Measurements from ENCODE around the gene TMEM42.

TMEM42 gene

DNA sequence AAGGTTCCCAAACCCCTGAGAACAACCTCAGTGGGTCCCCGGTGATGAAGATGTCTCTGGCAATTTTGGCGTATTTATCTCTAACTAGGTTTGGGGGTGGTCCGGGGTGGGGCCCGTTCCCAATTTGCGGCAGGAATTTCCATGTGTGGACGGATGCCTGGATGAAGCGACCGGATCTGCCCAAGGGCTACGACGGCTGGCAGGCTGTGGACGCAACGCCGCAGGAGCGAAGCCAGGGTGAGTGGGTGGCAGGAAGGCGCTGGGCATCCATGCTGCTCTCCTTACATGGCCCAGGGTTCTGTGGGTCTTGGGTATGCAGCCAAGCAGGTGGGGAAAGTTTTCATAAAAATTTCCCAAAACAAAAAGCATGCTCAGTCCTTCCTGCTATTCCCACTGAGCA lies 42.0 kb downstream of the TMEM42 start:
- FAIRE-seq: no peak
- DNase-seq (ENCODE audit: insufficient read length, low spot score): no peak
- TF ChIP-seq PAX5 (IDR thresholded peaks at IDR 0.05; ENCODE audit: insufficient read depth, low read length, severe bottlenecking) (no peak), POLR2A (IDR thresholded peaks at IDR 0.05; ENCODE audit: low read depth, low read length) (no peak)

DNA sequence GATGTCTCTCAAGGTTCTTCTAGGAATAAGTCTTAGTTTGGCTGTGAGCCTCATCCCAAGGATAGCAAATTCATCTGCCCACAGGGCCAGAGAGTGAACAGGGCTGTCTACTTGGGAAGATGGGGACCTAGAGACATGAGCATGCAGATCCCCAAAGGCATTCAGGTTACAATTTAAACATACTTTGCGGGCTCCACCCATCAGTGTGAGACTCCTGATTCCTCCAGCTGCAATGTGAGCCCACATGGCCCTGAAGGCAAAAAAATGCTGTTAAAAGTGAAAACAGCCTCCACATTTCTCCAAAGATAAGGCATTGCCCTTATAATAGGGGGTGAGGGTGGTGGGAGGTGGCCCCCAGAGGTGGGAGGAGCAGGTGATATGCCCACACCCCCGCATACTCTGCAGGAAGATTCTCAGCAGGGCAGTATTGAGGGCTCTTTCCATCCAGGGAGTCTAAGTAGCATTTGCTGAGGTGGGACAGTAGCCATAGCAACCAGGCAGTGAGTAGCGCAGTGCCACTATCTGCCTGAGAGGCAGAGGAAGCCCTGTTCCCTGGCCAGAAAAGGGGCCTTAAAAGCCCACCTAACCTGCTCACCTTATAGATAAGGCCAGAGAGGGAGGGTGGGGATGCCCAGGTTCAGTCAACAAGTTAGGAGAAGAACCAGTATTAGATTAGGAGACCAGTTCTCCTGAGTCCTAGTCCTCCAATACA lies 43.9 kb downstream of the TMEM42 start:
- DNase-seq (ENCODE audit: insufficient read length, low spot score) (no peak), FAIRE-seq (no peak)
- TF ChIP-seq POLR2A (IDR thresholded peaks at IDR 0.05; ENCODE audit: low read depth, low read length): no peak
- no peak for TF ChIP-seq POU2F2 (IDR thresholded peaks at IDR 0.05; ENCODE audit: low read depth, low read length)
- no peak for TF ChIP-seq TAF1 (IDR thresholded peaks at IDR 0.05; ENCODE audit: low read depth, low read length)
- TF ChIP-seq POLR2AphosphoS5 (IDR thresholded peaks at IDR 0.05; ENCODE audit: low read depth, low read length): no peak
- no peak for TF ChIP-seq SPI1 (IDR thresholded peaks at IDR 0.05; ENCODE audit: low read depth, low read length)
- no peak for TF ChIP-seq PAX5 (IDR thresholded peaks at IDR 0.05; ENCODE audit: insufficient read depth, low read length, severe bottlenecking)

DNA sequence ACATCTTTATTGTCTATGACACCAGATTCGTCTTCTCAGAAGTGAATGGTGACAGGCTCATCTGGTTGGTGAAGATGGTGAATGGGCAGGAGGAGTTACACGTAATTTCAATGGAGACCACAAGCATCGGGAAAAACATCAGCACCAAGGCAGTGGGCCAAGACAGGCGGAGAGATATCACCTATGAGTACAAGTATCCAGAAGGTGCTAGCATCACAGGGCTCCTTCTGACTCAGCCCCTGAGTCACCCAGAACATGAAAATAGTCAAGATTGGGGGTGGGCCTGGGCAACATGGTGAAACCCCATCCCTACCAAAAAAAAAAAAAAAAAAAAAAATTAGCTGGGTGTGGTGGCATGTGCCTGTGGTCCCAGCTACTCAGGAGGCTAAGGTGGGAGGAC lies 45.3 kb downstream of the TMEM42 start:
- TF ChIP-seq PAX5 (IDR thresholded peaks at IDR 0.05; ENCODE audit: insufficient read depth, low read length, severe bottlenecking): no peak
- TF ChIP-seq POLR2A (IDR thresholded peaks at IDR 0.05; ENCODE audit: low read depth, low read length): no peak
- TF ChIP-seq POU2F2 (IDR thresholded peaks at IDR 0.05; ENCODE audit: low read depth, low read length): no peak
- no peak for TF ChIP-seq POLR2AphosphoS5 (IDR thresholded peaks at IDR 0.05; ENCODE audit: low read depth, low read length)
- no peak for TF ChIP-seq TAF1 (IDR thresholded peaks at IDR 0.05; ENCODE audit: low read depth, low read length)
- no peak for TF ChIP-seq SPI1 (IDR thresholded peaks at IDR 0.05; ENCODE audit: low read depth, low read length)
- no peak for DNase-seq (ENCODE audit: insufficient read length, low spot score)
- no peak for FAIRE-seq

DNA sequence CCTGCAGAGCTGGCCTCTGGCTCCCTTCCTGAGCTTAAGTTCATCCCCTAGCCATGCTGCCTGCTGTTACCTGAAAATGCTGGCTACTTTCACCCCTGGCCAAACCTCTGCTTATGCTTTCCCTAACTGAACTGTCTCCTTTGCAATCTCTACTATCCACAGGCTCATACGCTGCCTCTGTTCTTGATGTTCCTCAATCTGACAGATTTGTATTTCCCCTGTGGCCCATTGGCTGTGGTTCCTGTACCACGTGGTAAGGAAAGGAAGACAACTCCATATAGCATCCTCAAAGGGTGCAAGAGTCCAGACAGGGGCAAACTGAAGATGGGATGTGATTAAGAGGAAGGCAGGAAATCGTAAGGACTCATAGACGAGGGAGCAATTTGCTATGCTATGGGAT lies 45.9 kb downstream of the TMEM42 start:
- no peak for FAIRE-seq

DNA sequence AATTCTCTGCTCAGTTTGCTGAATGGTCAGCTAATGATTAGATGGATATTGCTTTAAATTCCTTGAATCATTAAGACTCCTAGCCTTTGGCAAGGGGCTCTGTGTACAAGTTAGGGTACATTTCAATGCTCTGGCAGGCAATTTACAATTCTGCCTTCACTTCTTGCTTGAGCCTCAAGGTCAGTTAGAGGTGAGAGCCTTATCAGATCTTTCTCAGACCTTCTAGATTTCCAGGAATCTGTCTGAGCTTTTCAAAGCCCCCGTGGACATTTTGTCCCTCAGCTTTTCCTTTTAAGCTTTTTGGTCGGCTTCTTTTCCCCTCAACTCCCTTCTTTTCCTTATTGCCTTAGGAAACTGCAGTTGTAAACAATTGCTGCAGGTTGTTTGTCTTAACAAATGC lies 47.4 kb downstream of the TMEM42 start:
- DNase-seq (ENCODE audit: insufficient read length, low spot score) (no peak), FAIRE-seq (no peak)
- TF ChIP-seq POU2F2 (IDR thresholded peaks at IDR 0.05; ENCODE audit: low read depth, low read length): no peak

More for the DNA sequence above, 45.9 kb downstream of the TMEM42 start:
- TF ChIP-seq POU2F2 (IDR thresholded peaks at IDR 0.05; ENCODE audit: low read depth, low read length): no peak
- TF ChIP-seq SPI1 (IDR thresholded peaks at IDR 0.05; ENCODE audit: low read depth, low read length): no peak
- no peak for TF ChIP-seq PAX5 (IDR thresholded peaks at IDR 0.05; ENCODE audit: insufficient read depth, low read length, severe bottlenecking)
- no peak for TF ChIP-seq POLR2AphosphoS5 (IDR thresholded peaks at IDR 0.05; ENCODE audit: low read depth, low read length)
- TF ChIP-seq TAF1 (IDR thresholded peaks at IDR 0.05; ENCODE audit: low read depth, low read length): no peak
- DNase-seq (ENCODE audit: insufficient read length, low spot score): no peak

DNA sequence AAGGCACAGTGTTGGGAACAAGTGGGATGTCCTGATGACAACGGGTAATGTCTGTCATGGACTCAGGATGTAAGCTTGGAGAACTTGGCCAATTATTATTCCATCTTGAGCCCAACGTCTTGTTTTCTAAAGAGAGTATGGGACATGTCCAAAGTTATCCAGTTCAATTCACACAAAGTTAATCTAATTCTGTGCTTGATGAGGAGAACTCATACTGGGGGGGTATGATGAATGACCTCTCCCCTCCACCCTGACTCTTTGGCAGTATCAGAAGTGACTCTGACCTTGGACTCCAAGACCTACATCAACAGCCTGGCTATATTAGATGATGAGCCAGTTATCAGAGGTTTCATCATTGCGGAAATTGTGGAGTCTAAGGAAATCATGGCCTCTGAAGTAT lies 49.0 kb downstream of the TMEM42 start:
- DNase-seq (ENCODE audit: insufficient read length, low spot score) (no peak), FAIRE-seq (no peak)
- no peak for TF ChIP-seq PAX5 (IDR thresholded peaks at IDR 0.05; ENCODE audit: insufficient read depth, low read length, severe bottlenecking)
- no peak for TF ChIP-seq TAF1 (IDR thresholded peaks at IDR 0.05; ENCODE audit: low read depth, low read length)
- no peak for TF ChIP-seq SPI1 (IDR thresholded peaks at IDR 0.05; ENCODE audit: low read depth, low read length)
- no peak for TF ChIP-seq POLR2A (IDR thresholded peaks at IDR 0.05; ENCODE audit: low read depth, low read length)
- TF ChIP-seq POU2F2 (IDR thresholded peaks at IDR 0.05; ENCODE audit: low read depth, low read length): no peak
- TF ChIP-seq POLR2AphosphoS5 (IDR thresholded peaks at IDR 0.05; ENCODE audit: low read depth, low read length): no peak

DNA sequence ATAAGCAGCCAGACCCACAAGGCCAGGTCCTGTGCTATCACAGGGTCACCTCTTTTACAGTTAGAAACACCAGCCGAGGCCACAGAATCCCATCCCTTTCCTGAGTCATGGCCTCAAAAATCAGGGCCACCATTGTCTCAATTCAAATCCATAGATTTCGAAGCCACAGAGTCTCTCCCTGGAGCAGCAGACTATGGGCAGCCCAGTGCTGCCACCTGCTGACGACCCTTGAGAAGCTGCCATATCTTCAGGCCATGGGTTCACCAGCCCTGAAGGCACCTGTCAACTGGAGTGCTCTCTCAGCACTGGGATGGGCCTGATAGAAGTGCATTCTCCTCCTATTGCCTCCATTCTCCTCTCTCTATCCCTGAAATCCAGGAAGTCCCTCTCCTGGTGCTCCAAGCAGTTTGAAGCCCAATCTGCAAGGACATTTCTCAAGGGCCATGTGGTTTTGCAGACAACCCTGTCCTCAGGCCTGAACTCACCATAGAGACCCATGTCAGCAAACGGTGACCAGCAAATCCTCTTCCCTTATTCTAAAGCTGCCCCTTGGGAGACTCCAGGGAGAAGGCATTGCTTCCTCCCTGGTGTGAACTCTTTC lies 52.3 kb downstream of the TMEM42 start:
- peak; percentile 66 for DNase-seq (ENCODE audit: insufficient read length, low spot score)
- peak; percentile 79 for FAIRE-seq
- TF ChIP-seq SPI1 (IDR thresholded peaks at IDR 0.05; ENCODE audit: low read depth, low read length): no peak
- TF ChIP-seq POU2F2 (IDR thresholded peaks at IDR 0.05; ENCODE audit: low read depth, low read length): no peak
- TF ChIP-seq PAX5 (IDR thresholded peaks at IDR 0.05; ENCODE audit: insufficient read depth, low read length, severe bottlenecking): no peak
- no peak for TF ChIP-seq POLR2A (IDR thresholded peaks at IDR 0.05; ENCODE audit: low read depth, low read length)
- no peak for TF ChIP-seq TAF1 (IDR thresholded peaks at IDR 0.05; ENCODE audit: low read depth, low read length)
- no peak for TF ChIP-seq POLR2AphosphoS5 (IDR thresholded peaks at IDR 0.05; ENCODE audit: low read depth, low read length)

DNA sequence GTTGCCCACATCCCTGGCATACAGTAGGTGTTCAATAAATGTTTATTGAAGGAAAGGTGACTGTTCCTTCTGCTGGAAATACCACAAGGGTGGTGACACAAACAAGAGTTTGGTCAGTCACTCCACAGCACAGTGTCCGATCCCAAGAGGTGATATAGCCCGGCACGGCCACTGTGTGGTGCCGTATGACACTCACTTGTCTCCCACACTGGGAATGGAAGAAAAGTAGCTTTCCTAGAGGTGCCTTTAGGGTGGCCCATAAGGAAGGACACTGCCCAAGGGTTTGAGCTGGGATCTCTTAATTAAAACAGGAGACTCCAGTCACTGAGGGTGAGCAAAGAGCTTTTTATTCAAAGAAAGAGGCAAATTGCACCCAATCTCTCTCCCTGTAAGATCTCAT lies 53.2 kb downstream of the TMEM42 start:
- no peak for TF ChIP-seq POLR2AphosphoS5 (IDR thresholded peaks at IDR 0.05; ENCODE audit: low read depth, low read length)
- no peak for TF ChIP-seq POLR2A (IDR thresholded peaks at IDR 0.05; ENCODE audit: low read depth, low read length)
- TF ChIP-seq SPI1 (IDR thresholded peaks at IDR 0.05; ENCODE audit: low read depth, low read length): no peak
- TF ChIP-seq POU2F2 (IDR thresholded peaks at IDR 0.05; ENCODE audit: low read depth, low read length): no peak
- TF ChIP-seq PAX5 (IDR thresholded peaks at IDR 0.05; ENCODE audit: insufficient read depth, low read length, severe bottlenecking): no peak
- TF ChIP-seq TAF1 (IDR thresholded peaks at IDR 0.05; ENCODE audit: low read depth, low read length): no peak
- FAIRE-seq: no peak
- DNase-seq (ENCODE audit: insufficient read length, low spot score): no peak
